Measurements from ENCODE around the gene CCR9.

- TF ChIP-seq GATA2 (IDR thresholded peaks at IDR 0.05; ENCODE audit: low read depth, low read length), result no peak
- TF ChIP-seq GATA3 (IDR thresholded peaks at IDR 0.05; ENCODE audit: low read depth, low read length), result no peak
These were observed 36.7 kb downstream of the CCR9 start for GRCh38 chr3:45922950-45923590.

Data from SH-SY5Y (cell line).